Measurements from ENCODE around the gene DOK3.

DOK3 gene

GRCh38 chr5:177511181-177511580 is 1.6 kb upstream of the DOK3 start:
- H3K27ac Mint-ChIP-seq = no peak overlapping the region
- H3K9me3 Mint-ChIP-seq (ENCODE audit: low read depth) = no peaks in the 10 kb centered on the region
- H3K4me3 Mint-ChIP-seq = no peak overlapping the region
- no peaks in the 10 kb centered on the region for H3K27me3 Mint-ChIP-seq
- peaks cover 13% of the 10 kb centered on the region for H3K36me3 Mint-ChIP-seq
- peaks cover 19% of the 10 kb centered on the region for H3K4me1 Mint-ChIP-seq (ENCODE audit: low read depth)

- no peak overlapping the region for H3K27ac Mint-ChIP-seq
- peaks cover 13% of the 10 kb centered on the region for H3K4me1 Mint-ChIP-seq (ENCODE audit: low read depth)
- no peaks in the 10 kb centered on the region for H3K27me3 Mint-ChIP-seq
- no peak overlapping the region for H3K4me3 Mint-ChIP-seq
- H3K9me3 Mint-ChIP-seq (ENCODE audit: low read depth) = no peaks in the 10 kb centered on the region
- H3K36me3 Mint-ChIP-seq = peaks cover 10% of the 10 kb centered on the region
These were observed 984 bp upstream of the DOK3 start for GRCh38 chr5:177510567-177511053.

- no peaks in the 10 kb centered on the region for H3K27me3 Mint-ChIP-seq
- no peaks in the 10 kb centered on the region for H3K9me3 Mint-ChIP-seq (ENCODE audit: low read depth)
- no peak overlapping the region for H3K27ac Mint-ChIP-seq
- peaks cover 6% of the 10 kb centered on the region for H3K36me3 Mint-ChIP-seq
- H3K4me3 Mint-ChIP-seq = no peak overlapping the region
- H3K4me1 Mint-ChIP-seq (ENCODE audit: low read depth) = peaks cover 8% of the 10 kb centered on the region
These were observed 453 bp upstream of the DOK3 start for GRCh38 chr5:177509991-177510566.

- H3K4me3 Mint-ChIP-seq = no peak overlapping the region
- H3K4me1 Mint-ChIP-seq (ENCODE audit: low read depth) = peaks cover 7% of the 10 kb centered on the region
- H3K27me3 Mint-ChIP-seq = no peaks in the 10 kb centered on the region
- peaks cover 4% of the 10 kb centered on the region for H3K36me3 Mint-ChIP-seq
- H3K27ac Mint-ChIP-seq = no peak overlapping the region
- no peaks in the 10 kb centered on the region for H3K9me3 Mint-ChIP-seq (ENCODE audit: low read depth)
These were observed 789 bp downstream of the DOK3 start for GRCh38 chr5:177508837-177509236.

GRCh38 chr5:177508221-177508611 is 1.4 kb downstream of the DOK3 start:
- Mint-ChIP-seq H3K4me3 (no peak overlapping the region), H3K36me3 (peaks cover 3% of the 10 kb centered on the region), H3K27me3 (no peaks in the 10 kb centered on the region), H3K4me1 (ENCODE audit: low read depth) (peaks cover 7% of the 10 kb centered on the region), H3K27ac (no peak overlapping the region), H3K9me3 (ENCODE audit: low read depth) (no peaks in the 10 kb centered on the region)

- H3K27ac Mint-ChIP-seq = no peak overlapping the region
- peaks cover 3% of the 10 kb centered on the region for H3K36me3 Mint-ChIP-seq
- peaks cover 7% of the 10 kb centered on the region for H3K4me1 Mint-ChIP-seq (ENCODE audit: low read depth)
- H3K9me3 Mint-ChIP-seq (ENCODE audit: low read depth) = no peaks in the 10 kb centered on the region
- H3K27me3 Mint-ChIP-seq = no peaks in the 10 kb centered on the region
- H3K4me3 Mint-ChIP-seq = no peak overlapping the region
These were observed 1.9 kb downstream of the DOK3 start for GRCh38 chr5:177507596-177508220.

- H3K36me3 Mint-ChIP-seq = peaks cover 3% of the 10 kb centered on the region
These were observed 2.5 kb downstream of the DOK3 start for GRCh38 chr5:177507165-177507564.

GRCh38 chr5:177505075-177505474 is 4.6 kb downstream of the DOK3 start:
- Mint-ChIP-seq H3K9me3 (ENCODE audit: low read depth) (no peaks in the 10 kb centered on the region), H3K36me3 (no peaks in the 10 kb centered on the region), H3K27me3 (no peaks in the 10 kb centered on the region), H3K4me3 (no peak overlapping the region), H3K27ac (no peak overlapping the region), H3K4me1 (ENCODE audit: low read depth) (peaks cover 6% of the 10 kb centered on the region)

More at GRCh38 chr5:177507165-177507564, 2.5 kb downstream of the DOK3 start:
- Mint-ChIP-seq H3K4me3 (no peak overlapping the region), H3K4me1 (ENCODE audit: low read depth) (peaks cover 7% of the 10 kb centered on the region), H3K27ac (no peak overlapping the region), H3K27me3 (no peaks in the 10 kb centered on the region), H3K9me3 (ENCODE audit: low read depth) (no peaks in the 10 kb centered on the region)

GRCh38 chr5:177504086-177505056 is 5.3 kb downstream of the DOK3 start:
- Mint-ChIP-seq H3K36me3 (no peaks in the 10 kb centered on the region), H3K27me3 (no peaks in the 10 kb centered on the region), H3K4me3 (no peak overlapping the region), H3K4me1 (ENCODE audit: low read depth) (peaks cover 4% of the 10 kb centered on the region), H3K9me3 (ENCODE audit: low read depth) (no peaks in the 10 kb centered on the region), H3K27ac (no peak overlapping the region)

- Mint-ChIP-seq H3K36me3 (no peaks in the 10 kb centered on the region), H3K4me1 (ENCODE audit: low read depth) (peaks cover 6% of the 10 kb centered on the region), H3K27me3 (no peaks in the 10 kb centered on the region), H3K4me3 (no peak overlapping the region), H3K27ac (no peak overlapping the region), H3K9me3 (ENCODE audit: low read depth) (no peaks in the 10 kb centered on the region)
These were observed 6.1 kb downstream of the DOK3 start for GRCh38 chr5:177503351-177504085.

- H3K9me3 Mint-ChIP-seq (ENCODE audit: low read depth) = no peaks in the 10 kb centered on the region
- H3K36me3 Mint-ChIP-seq = no peaks in the 10 kb centered on the region
- peaks cover 9% of the 10 kb centered on the region for H3K4me1 Mint-ChIP-seq (ENCODE audit: low read depth)
- H3K27me3 Mint-ChIP-seq = no peaks in the 10 kb centered on the region
- H3K27ac Mint-ChIP-seq = no peak overlapping the region
- no peak overlapping the region for H3K4me3 Mint-ChIP-seq
These were observed 6.7 kb downstream of the DOK3 start for GRCh38 chr5:177502886-177503285.

- Mint-ChIP-seq H3K27ac (no peak overlapping the region), H3K4me1 (ENCODE audit: low read depth) (peaks cover 12% of the 10 kb centered on the region), H3K36me3 (no peaks in the 10 kb centered on the region), H3K4me3 (no peak overlapping the region), H3K9me3 (ENCODE audit: low read depth) (no peaks in the 10 kb centered on the region), H3K27me3 (no peaks in the 10 kb centered on the region)
These were observed 7.5 kb downstream of the DOK3 start for GRCh38 chr5:177501874-177502678.

GRCh38 chr5:177500685-177501522 is 8.7 kb downstream of the DOK3 start:
- peaks cover 14% of the 10 kb centered on the region for H3K4me1 Mint-ChIP-seq (ENCODE audit: low read depth)
- no peak overlapping the region for H3K27ac Mint-ChIP-seq
- H3K4me3 Mint-ChIP-seq = no peak overlapping the region
- H3K36me3 Mint-ChIP-seq = no peaks in the 10 kb centered on the region
- H3K27me3 Mint-ChIP-seq = no peaks in the 10 kb centered on the region
- no peaks in the 10 kb centered on the region for H3K9me3 Mint-ChIP-seq (ENCODE audit: low read depth)
